Endothelial cell of hepatic sinusoid (primary cell): ENCODE data around the gene GRM8.

Experiments
- in situ Hi-C: cut with HindIII; loops from 2 replicates; pipeline ENCODE4 v1.10.0; 2017; ENCODE audit warnings: low sequenced_read_pairs

GRM8 gene

DNA sequence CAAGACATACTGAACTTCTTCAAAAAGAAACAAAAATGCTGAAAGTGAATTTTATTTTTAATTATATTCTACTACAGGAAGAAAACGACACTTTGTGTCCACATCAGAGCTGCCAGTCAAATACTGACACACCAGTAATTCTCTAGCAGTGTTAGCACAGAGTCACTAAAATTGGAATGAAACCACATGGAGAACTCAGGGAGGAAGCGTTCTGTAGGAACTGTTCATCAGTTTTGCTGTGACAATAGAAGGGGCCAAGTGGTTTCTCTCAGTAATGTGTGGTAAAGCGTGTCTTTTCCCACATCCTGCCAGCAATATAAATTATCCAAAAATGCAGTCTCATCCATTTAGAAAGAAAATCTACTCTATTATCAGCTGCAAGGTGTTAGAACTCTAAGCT lies 683.3 kb downstream of the GRM8 start:
- in situ Hi-C loops: no loop called here

DNA sequence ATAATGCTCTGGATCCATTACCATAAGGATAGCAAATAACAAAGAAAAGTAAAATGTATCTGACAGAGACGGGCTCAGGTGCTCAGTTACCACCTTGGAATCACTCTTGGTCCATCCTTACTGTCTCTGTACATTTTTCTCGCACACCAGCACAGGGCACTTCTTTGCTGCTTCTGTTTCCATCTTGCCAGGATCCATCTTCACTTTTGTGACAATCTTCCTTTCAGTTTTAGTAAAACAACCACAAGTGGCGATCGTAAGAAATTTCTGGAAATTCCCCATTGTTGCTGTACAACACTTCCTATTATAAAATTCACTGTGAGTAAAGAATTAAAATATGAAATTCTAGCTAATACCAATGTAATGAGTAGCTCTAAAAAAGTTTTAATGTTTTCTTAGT lies 695.5 kb downstream of the GRM8 start:
- in situ Hi-C loops: no loop called here

DNA sequence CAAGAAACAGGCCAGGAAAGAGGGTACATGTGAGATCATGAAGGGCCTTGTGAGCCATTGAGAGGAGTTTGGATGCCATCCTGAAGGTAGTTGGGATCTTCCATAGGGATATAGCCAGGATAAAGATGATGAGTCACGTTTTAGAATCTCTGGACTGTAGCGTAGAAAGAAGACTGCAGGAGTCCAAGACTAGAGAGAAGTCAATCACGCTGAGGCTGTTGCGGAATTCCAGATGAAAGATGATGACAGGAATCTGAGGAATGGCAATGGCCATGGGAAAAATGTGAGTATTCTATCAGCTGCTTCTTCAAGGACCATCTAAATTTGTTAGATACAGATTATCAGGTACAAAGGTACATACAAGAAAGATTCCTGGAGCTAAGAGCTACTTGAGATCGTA lies 711.3 kb downstream of the GRM8 start:
- in situ Hi-C loops: no loop called here

DNA sequence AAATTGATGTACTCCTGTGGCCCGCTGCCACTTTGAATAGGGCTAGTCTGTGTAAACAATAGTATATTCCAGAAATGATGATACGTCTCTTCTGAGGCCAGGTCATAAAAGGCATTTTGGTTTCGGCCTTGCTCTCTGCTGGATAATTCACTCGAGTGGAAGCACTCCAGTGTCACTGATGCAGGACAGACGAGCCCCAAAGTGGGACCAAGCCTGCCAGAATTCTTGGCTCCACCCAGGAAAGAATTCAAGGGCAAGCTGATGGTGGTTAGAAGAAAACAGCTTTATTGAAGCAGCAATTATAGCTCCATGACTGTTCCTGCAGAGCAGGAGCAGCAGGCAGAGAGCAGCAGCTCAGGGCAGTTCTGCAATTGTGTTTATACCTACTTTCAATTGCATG lies 717.6 kb downstream of the GRM8 start:
- in situ Hi-C loops: no loop called here

DNA sequence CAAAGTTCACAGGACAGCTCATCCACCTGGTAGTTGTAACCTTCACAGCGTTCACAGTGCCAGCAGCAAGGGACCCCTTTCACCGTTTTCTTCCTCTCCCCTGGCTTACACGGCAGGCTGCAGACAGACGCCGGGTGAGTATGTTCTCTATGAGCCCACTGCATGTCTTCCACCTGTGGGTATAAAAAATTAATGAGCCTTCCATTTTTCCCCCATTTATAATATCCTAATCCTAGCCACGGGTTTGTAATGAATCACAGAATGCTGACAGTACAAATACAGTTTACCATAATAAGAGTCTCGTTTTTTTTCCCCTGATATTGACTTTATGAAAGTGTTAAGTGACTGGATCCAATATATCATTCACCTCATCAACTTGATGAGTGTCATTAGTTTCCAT lies 719.0 kb downstream of the GRM8 start:
- in situ Hi-C loops: no loop called here

DNA sequence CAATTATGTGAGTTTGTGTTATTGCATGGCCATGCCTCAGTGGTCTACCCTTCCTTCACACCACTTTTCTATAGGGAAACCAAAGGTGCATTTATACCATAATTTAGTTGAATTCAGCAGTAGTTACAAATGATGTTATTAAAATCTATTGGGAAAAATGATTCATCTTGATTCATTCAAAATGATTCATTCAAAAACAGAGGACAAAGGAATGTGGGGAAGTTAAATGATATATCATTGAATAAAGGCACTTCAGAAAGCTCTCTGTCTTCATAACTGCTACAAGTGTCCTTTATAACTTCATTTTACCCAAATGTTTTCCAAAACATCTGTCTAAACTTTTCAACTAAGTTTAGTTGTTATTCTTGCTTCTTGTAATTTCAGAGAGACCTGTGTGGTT lies 722.9 kb downstream of the GRM8 start:
- in situ Hi-C loops: no loop called here

DNA sequence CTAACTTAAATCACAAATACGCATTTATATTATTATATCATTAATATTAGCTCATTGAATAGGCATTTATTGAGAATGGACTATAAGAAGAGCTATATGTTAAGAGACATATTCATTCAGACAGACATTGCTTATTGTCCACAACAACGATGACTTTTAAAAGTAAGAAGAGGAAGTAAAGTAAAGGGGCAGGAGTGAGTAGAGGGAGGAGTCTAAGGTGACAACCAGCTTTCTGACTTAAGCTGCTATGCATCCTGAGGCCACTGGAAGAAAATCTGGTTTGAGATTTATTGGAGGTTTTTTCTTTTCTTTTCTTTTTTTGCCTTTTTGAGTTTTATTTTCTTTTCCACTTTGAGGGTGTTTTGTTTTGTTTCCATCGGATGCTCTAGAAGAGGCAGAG lies 723.5 kb downstream of the GRM8 start:
- in situ Hi-C loops: no loop called here

DNA sequence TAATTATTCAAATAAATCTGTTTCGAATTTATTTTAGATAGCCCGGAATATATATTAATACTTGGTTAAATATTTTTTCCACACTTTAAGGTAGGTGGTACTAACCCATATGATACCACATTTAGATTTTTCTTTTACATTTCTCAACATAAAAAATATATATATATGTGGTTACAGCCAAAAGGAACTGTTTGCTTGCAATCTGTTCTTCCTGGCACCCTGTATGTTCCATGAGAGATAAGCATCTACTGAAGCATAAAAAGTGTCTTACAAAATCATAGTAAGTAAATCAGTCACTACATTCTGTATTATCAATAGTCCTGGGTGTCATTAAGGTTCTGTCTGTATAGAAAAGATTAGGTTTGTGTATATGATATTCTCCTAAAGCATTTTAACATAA lies 726.8 kb downstream of the GRM8 start:
- in situ Hi-C loops: no loop called here

DNA sequence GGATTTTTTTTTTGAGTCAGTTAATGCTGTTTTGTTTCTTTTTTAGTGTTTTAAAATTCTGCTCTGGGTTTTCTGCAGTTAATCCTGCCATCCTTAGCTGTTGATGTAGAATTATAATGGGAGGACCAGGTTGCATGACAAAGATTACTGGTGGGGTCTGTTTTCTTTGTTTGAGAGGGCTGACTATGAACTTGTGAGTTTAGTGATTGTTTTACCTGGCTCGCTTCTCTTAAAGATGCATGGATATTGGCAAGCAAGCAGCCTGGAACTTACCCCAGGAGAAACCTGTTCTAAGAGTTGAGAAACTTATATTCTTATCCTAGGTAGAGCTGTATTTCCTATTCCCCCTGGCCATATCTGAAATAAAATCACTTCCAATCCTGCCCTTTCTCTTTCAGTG lies 727.8 kb downstream of the GRM8 start:
- in situ Hi-C loops: no loop called here

DNA sequence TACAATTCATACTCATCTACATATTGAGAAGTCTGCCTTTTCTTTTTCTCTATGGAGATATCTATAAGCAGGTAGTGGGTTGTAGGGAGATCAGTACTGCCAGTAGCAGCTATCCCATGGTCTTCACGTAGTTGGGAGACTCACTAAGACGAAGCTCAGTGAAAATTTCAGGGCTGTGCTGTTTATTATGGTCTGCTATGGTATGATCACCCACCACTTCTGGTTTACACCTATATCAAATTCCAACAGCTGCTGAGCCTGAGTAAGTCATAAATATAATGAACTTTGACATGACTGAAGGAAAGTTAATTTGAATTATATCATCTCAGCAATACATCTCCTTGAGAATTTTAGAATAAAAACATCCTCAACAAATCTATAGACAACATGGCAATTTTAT lies 741.7 kb downstream of the GRM8 start:
- in situ Hi-C loops: no loop called here

DNA sequence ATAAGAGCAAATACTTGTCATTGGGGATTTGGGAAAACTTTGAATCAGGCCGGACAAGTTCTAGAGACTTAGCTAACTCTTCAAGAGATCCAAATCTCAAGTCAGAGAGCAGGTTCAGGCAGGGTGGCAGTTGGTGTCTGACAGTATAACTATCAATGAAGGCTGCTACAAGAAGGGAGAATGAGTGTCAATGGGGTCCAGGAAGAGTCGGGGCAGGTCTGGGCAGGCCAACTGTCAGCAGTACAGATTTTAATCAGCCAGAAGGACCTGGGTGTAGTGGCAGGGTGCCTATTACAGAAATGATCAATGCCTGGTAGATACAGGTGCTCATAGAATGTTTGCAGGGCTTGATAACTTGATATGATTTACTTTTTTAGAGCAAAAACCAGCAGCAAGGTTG lies 751.1 kb downstream of the GRM8 start:
- in situ Hi-C loops: no loop called here

DNA sequence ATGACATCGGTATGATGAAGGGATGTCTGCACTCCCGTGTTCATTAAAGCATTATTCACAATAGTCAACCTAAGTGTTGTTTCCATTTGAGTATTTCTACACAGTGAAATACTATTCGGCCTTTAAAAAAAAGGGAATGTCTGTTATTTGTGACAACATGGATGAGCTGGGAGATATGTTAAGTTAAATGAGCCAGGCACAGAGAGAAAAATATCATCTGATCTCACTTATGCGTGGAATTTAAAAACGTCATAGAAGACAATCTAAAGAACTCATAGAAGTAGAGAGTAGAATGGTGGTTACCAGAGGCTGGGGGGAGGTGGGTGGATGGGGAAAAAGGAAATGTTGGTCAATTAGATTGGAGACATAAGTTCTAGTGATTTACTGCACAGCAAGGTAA lies 753.3 kb downstream of the GRM8 start:
- in situ Hi-C loops: no loop called here

DNA sequence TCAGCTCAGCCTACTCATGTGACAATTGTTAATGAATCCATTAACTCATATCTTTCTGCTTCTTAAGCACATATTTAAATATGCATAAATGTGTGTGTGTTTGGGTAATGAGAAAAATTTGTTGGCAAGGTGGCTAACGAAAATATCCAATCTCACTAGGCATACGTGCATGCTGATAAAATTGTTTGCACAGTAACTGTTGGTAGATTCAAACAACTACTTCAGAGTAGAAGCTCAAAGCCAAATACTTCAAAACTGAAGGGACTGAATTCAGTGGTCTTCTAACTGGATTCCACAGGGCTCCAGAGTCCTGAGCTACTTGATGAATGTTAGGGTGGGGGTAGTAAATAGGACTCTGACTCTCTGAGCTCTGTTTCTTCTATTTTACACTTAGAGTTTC lies 757.0 kb downstream of the GRM8 start:
- in situ Hi-C loops: no loop called here

DNA sequence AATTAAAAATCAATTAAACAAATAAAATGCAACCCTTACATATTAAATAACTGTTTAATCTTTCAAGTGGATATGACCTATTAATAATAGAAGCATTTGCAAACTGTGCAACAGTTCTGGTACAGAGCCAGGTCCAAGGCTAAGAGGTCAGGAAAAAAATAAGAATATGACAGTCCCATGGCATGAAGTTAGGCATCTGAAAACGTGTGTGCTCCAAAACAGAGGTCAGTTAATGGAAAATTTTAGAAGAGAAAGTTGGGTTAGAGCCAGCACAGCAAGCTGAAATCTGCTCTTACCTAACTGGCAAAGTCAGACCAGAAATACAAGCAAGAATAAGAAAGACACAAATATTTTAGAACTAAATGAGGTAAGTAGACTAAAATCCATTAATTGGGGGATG lies 757.7 kb downstream of the GRM8 start:
- in situ Hi-C loops: no loop called here

DNA sequence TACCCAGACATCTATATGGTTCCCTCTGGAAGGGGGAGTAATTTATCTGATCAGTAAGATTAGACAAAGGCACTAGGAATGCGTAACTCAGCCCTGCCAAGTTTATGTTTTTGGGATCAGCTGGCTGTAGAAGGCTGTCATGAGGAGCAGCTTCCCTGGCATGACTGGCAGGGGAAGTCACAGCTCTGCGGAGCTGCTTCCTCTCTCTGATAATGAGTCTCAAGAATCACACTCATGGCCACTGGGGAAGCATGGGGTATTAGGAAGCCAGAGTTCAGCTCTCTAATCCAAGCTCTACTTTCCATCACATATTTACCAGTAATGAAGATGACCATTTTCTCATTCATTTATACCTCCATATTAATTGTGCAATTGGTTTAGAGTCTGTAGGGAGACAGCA lies 758.9 kb downstream of the GRM8 start:
- in situ Hi-C loops: no loop called here

DNA sequence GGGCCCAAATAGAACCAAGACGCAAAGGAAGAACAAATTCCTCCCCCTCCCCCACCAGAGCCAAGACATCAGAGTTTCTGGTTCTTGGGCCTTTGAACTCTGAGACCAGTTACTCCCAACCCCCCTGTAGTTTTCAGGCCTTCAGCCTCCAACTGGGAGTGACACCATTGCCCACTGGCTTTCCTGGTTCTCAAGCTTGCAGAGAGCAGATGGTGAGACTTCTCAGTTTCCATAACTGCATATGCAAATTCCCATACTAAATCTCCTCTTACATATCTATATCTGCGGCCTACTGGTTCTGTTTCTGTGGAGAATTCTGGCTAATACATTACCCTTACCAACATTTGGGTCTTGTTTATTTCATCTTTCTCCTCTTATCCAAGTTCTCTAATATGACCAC lies 762.9 kb downstream of the GRM8 start:
- in situ Hi-C loops: no loop called here

DNA sequence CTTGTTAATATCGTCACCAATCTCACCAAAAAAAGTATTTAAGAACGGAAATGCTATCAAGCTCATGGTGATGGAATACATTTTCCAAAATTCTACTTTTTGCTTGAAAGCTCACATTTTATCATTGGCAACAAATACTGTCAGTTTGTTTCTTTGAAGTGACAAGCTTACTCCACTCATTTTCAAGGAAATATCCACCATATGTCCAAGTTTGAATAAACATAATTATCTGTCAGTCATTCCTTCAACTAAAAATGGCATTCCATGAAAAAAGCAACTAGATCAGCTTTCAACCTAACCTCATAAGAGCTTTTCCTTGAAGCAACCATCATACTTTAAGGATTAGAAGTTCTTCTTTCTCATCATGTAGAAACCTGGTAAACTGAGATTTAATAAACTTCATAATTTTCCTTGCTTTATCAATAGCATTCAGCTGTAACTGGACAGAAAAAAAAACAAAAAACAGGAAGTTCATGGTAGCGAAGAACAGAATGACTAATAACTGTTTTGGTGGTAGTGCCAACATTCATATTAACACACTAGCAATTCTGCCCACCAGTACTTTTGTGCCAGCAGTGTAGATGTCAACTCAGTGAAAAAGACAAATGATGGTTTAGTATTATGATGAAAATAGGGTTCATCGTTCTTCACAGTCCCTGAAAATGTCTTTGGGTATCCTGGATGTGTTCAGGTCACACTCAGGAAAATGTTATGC lies 764.9 kb downstream of the GRM8 start:
- in situ Hi-C loops: no loop called here

DNA sequence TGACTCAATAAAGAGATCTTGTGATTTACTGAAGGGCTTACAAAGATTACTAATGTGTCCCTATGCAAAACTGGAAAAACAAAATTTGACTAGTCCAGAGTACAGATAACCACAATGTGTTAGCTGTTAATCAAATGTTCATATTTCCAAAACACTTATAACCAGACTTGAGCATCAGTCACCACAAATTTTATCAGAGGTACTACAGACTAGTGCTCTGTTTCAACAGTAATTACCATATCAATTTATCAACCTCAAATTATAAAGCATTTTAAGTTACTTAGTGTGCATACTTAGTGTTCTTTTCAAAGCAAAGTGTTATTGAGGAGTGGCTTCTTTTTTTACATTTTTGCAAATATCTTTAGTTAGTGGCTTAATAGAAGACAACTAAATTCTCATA lies 765.9 kb downstream of the GRM8 start:
- in situ Hi-C loops: no loop called here

DNA sequence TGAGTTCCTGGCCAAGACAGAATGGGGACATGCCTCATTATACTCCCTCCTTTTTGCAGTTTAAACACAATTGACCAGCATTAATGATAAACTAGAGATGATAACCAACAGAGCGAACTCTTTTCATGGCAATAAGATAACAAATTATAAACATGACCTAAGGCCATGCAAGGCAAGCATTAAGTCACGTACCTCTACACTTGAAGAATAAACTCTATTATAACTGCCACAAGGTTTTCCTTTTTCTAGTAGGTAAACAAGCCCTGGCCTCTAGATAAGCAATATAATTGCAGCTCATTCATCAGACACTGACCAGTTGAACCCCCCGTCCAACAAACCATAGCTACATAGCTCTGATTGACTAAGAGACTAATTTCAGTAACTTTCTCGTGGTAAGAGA lies 767.0 kb downstream of the GRM8 start:
- in situ Hi-C loops: no loop called here

DNA sequence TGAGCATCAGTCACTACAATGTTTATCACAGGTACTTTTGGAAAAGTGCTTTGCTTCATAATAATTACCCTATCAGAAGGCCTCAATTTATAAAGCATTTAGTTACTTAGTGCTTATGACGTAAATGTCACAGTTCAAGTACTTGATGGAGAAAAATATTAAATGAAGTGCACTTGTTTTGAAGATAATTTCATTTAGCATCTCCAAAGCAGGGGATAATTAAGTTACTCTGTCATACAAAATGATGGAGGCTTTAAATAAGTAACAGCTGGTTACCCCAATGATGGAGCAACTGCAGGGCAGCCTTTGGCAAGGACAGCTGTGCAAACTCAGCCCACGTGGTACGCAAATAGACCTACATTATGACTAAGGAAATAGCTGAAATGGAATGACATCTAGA lies 768.8 kb downstream of the GRM8 start:
- in situ Hi-C loops: no loop called here

DNA sequence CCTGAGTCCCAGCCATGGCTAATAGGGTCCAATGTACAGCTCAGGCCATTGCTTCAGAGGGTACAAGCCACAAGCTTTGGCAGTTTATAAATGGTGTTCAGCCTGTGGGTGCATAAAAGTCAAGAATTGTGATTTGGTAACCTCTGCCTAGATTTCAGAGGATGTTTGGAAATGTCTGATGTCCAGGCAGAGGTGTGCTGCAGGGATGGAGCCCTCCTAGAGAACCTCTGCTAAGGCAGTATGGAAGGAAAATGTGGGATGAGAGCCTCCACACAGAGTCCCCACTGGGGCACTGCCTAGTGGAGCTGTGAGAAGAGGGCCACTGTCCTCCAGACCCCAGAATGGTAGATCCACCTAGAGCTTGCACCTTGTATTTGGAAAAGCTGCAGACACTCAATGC lies 779.9 kb downstream of the GRM8 start:
- in situ Hi-C loops: no loop called here

DNA sequence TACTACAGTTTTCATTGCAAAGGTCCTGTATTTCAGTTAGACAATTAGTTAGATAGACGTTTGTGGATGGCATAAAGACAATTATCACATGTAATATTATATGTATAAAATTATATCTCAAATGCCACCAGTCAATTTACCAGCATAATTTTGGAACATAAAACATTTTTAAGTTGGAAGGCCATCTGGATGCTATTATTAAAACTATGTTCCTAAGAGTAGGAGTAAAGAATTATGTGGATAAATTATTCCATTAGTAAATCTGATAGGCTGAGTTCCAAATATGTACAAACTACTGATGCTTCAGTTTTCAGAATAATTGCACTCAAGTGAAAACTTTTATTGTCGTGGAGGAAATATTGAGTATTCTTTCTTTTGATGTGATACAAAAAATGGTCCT lies 790.3 kb downstream of the GRM8 start:
- in situ Hi-C loops: no loop called here

DNA sequence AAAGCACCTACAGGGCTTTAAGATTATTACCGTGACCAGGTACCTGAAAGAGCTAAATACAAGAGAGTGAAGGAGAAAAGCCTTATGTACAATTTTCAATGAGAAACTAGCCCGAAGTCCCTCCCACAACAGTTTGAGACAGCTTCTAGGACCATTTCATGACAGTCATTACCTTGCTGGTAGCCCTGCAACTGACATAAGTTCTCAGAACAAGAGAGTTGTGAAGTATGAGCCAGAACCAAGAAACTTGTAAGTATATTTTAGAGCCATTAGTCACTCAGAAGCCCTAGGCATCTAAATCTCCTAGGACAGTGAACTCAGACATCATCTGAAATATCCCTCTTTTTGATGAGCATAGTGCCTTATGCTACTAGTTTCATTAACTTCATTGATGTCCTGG lies 792.1 kb downstream of the GRM8 start:
- in situ Hi-C loops: no loop called here

DNA sequence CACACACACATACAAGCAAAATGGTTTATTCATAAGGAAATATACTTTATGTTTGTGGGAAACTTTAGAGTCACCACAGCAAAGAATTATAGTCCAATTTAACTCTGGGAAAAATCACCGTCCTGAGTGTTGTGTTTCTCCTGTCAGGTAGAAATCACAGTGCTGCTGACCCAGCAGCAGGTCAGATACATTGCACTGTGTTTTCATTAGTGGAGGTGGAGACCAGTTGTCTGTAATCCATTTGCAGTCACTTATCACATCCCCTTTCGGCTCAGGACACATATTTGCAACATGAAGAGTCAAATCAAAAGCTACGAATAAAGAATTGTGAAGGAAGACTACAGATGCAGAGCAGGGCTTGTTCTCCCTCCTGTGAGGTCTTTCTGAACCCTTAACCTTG lies 799.6 kb downstream of the GRM8 start:
- in situ Hi-C loops: no loop called here
